Middle frontal gyrus (tissue), 1 donor: ENCODE results near the gene TGFBR3L.

Experiments
- DNase-seq: peaks from one replicate; pipeline ENCODE4 v3.0.0-alpha.2; 2015; ENCODE audit warnings: low spot score; ENCODE audit errors: extremely low spot score

TGFBR3L gene

DNA sequence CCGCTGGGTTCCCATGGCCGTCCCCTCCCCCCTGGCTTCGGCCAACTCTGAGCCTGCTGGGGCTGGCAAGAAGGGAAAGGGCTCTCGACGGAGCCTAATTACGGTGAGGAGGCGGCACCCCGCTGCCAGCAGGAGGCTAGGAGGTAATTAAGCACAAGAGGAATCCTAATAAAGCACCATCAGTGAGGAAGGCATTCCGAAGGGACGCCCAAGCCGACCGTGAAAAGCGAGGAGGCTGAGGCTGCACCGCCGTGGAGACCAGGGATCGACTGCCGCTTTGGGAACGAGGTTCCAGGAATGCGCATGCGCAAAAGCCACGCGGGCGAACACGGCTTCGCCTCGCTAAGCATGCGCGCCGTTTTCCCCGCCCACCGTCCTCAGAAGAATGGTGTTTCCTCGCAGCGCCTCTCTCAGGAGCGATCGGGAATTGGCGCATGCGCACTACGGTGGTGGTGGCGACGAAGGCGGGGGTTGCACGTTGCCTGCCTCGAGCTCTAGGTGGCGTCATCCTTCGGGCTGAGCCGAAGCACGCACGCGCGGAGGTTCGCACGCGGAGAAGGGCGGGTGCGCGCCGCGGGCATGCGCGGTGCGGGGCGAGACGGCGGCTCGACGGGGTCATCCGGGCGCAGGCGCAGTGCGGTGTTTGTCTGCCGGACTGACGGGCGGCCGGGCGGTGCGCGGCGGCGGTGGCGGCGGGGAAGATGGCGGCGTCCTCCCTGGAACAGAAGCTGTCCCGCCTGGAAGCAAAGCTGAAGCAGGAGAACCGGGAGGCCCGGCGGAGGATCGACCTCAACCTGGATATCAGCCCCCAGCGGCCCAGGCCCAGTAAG is 11.2 kb upstream of the TGFBR3L start, which contains the start of gene MAP2K7:
Gene MAP2K7 (plus strand): TSS at position 634 of the 830 bp plus-strand sequence. CDS start 68 bp downstream, at position 702.
- DNase-seq, result peak; percentile 100

DNA sequence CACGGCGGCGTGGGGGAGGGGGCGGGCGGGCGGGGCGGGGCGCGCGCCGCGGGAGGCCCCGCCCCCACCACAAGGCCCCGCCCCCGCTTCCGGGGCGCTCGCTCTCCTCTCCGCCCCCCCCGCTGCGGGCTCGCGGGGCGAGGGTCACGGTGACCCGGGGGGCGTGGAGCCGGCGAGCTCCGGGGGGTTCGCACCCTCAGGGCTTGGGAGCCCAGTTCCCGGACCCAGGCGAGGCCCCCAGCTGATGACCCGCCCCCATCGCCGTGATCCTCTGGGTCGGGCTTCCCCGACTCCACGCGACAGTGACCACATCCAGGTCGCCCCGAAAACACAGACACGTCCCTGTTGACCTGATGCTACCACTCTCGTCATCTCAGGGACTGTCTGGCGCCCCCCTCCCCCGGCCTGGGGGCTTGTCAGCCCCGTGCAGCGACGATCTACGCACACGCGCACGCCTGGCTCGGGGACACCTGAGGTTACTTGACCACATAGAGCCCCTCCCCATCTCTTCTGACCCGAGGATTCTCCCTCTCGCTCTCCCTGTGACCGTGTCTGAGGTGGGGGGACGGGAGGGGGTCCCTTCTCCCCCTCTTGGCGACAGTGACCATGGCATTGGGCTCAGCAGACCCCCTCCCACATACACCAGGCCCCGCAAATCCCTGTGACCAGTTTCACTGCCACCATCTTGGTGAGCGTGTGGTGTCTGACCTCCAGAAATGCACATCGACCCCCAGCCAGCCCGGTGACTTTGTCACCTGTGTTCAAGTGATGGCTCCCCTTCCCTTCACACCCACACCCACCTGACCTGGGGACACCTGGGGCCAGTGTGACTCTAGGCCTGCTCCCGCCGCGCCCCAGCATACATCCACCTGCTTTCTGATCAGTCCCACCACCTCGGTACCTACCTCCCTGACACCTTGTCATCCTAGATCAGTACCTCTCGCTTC is 10.3 kb upstream of the TGFBR3L start:
- no peak for DNase-seq

DNA sequence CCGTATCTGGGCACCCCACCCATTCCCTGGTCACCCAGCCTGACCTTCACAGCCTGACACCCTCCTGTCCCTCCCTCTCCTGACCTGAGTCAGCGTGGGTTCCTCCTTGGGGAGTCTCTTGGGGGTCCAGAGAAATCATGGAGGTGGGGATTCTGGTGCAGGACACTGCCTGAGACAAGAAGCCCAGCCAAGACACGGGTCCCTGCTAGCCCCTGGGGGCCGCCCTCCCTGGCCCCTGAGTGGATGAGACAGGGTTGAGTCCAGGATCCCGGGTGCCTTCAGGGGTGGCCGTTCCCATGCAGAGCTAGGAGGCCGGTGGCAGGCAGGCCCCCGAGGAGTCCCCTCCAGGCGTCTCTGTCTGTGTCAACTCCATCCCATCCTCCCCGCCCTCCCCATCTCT is 9.4 kb upstream of the TGFBR3L start:
- no peak for DNase-seq

- DNase-seq, result no peak
Observed at GRCh38 chr19:7905859-7906258, 8.8 kb upstream of the TGFBR3L start.

GRCh38 chr19:7907122-7907521 is 7.5 kb upstream of the TGFBR3L start:
- DNase-seq, result no peak

GRCh38 chr19:7907544-7907943 is 7.1 kb upstream of the TGFBR3L start:
- DNase-seq, result no peak

- DNase-seq, result no peak
Observed at GRCh38 chr19:7908078-7908699, 6.4 kb upstream of the TGFBR3L start.

- no peak for DNase-seq
Observed at GRCh38 chr19:7908742-7909461, 5.7 kb upstream of the TGFBR3L start.

DNA sequence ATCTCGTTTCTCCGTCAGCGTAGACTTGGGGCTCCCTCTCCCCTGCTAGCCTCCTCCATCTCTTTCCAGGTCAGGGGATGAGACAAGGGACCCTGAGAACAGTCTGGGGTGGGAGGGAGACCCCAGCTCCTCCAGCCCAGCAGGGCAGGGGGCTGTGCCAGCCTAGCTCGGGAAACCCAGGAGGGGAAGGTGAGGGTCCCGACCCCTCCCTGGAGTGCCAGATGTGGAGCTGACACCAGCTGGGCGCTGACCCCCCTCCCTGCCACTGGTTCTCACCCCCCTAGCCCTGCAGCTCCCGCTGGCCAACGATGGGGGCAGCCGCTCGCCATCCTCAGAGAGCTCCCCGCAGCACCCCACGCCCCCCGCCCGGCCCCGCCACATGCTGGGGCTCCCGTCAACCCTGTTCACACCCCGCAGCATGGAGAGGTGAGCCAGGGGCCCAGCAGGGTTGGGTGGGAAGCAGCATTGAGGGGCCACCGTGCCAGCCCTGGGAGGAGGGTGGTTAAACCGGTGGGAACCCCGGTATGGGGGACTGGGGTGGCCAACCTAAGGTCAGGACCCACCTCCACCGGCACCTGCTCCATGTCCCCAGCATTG is 5.1 kb upstream of the TGFBR3L start:
- DNase-seq, result no peak

DNA sequence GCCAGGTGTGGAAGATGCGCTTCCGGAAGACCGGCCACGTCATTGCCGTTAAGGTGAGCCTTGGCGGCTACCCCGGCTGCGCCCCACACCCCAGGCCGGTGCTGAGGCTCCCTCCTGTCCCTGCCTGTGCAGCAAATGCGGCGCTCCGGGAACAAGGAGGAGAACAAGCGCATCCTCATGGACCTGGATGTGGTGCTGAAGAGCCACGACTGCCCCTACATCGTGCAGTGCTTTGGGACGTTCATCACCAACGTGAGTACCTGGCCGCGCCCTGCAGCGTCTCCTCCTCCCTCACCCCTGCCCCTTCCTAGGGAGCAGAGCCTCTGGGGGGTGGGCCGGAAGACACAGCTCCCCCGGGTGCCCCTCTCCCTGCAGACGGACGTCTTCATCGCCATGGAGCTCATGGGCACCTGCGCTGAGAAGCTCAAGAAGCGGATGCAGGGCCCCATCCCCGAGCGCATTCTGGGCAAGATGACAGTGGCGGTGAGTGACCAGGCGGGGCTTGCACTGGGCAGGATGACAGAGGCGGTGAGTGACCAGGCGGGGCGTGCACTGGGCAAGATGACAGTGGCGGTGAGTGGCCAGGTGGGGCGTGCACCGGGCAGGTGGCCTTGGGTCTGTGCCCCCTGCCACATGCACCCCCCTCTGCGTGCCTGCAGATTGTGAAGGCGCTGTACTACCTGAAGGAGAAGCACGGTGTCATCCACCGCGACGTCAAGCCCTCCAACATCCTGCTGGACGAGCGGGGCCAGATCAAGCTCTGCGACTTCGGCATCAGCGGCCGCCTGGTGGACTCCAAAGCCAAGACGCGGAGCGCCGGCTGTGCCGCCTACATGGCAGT is 4.1 kb upstream of the TGFBR3L start:
- DNase-seq, result no peak

DNA sequence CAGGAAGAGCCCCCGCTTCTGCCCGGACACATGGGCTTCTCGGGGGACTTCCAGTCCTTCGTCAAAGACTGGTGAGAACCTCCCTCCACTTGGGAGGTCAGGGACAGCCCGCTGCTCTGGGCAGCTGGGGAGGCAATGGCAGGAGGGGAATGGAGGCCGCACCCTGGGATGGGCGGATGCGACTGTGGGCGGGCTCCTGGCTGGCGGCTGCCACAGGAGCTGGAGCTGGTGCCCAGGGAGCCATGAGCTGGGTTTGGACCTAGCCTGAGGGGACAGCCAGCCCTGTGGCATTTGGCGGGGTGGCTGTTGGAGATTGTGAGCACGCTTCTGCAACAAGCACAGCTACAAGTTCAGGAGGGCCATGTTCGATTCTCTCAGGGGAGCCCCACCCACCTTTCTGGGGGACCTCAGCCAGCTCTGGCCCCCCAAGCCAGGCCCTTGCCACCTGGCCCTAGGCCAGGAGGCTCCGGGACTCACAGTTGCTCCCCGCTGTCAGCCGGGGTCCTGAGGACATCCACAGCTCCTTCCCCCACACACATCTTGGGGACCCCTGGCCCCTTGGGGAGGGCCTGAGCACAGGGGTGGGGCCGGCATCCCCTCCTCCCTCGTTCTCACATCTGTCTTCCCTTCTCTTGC is 3.0 kb upstream of the TGFBR3L start:
- DNase-seq, result no peak

DNA sequence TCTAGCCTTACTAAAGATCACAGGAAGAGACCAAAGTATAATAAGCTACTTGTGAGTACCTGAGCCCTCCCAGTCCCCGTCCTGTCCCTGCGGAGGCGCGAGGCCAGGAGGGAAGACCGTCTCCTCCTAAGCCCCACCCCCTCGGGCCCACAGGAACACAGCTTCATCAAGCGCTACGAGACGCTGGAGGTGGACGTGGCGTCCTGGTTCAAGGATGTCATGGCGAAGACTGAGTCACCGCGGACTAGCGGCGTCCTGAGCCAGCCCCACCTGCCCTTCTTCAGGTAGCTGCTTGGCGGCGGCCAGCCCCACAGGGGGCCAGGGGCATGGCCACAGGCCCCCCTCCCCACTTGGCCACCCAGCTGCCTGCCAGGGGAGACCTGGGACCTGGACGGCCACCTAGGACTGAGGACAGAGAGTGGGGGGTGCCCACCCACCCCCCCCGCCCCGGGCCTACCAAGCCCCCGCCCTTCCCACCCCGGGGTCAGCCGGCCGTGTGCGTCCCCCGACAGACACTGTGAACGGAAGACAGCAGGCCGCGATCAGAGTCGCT is 2.4 kb upstream of the TGFBR3L start:
- no peak for DNase-seq

GRCh38 chr19:7912697-7913564 is 1.7 kb upstream of the TGFBR3L start:
- no peak for DNase-seq

DNA sequence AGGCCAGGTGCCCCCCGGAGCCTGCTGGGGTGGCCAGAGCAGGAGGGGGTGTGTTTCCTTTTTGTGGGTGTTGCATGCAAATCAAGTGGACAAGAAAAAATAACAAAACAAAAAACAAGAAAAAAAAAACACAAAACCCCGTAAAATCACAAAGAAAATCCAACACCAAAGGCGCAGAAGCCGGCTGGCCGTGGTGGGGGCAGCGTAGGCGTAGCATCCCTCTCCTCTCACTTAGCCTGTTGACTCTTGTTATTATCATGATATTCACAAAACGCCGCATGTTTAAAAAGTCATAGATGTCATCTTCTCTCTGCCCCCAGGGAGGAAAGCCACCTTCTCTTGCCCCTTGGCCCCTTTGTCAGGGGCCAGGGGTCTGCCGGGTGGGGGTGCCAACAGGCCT is 978 bp upstream of the TGFBR3L start:
- DNase-seq, result no peak

DNA sequence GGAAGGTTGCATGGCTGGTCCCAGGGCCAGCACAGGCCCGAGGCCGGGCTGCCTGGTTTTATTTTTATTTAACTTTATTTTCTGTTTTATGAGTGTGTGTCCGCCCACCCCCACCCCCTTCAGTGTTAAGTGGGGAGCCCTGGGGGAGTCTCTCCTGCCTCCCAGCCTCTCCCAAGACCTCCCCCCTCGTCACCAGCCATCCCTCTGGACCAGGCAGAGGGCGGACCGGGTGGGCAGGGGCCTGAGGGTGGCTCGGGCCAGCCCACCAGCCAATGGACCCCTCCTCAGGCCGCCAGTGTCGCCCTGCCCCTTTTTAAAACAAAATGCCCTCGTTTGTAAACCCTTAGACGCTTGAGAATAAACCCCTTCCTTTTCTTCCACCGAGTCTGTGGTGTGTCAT is 531 bp upstream of the TGFBR3L start:
- no peak for DNase-seq

DNA sequence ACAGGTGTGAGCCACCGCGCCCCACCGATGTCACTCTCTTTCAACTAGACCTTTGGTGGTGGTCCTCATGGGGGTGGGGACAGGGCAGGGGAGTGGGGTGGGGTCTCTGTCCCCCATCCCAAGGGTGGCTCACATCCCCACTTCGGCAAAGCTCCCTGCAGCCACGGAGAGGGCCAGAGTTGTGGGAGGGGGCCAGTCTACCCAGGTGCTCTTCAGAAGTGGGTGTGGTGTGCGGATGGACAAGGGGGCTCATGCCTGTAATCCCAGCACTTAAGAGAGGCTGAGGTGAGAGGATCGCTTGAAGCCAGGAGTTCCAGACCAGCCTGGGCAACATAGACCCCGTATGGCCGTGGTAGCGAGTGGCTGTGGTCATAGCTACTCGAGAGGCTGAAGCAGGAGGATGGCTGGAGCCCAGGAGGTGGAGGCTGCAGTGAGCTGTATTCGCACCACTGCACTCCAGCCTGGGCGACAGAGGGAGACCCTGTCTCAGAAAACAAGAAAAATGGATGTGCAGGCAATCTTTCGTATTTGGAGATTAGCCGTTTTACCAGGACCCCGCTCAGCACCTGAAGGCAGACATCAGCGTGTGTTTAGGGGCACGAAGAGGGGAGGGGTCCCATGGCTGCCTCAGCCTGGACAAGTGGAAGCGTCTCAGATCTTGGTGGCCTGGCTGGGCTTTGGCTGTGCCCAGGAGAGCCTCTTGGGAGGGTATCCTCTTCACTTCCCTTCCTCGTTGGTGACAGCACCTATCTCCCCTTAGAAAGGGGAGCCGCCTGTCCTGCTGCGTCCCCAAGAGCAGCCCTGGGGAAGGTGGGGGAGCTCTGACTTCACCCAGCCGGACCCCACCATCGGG is 846 bp downstream of the TGFBR3L start:
- DNase-seq, result no peak
